PFSK-1 (cell line): ENCODE data around the gene HIF1A.

Experiments used
- FOXP2 ChIP-seq: optimal IDR thresholded peaks from 2 replicates; pipeline ENCODE3; 2011; ENCODE audit warnings: borderline replicate concordance, control low read depth, inconsistent platforms; ENCODE audit not compliant: insufficient read depth; ENCODE audit errors: extremely low read length, extremely low read depth
- POLR2AphosphoS5 ChIP-seq: IDR thresholded peaks from 2 replicates; pipeline ENCODE4 v1.6.1; 2012; ENCODE audit warnings: low read depth, mild to moderate bottlenecking, control low read depth, low read length, moderate library complexity
- SIN3A ChIP-seq: IDR thresholded peaks from 2 replicates; pipeline ENCODE4 v1.6.1; 2012; ENCODE audit warnings: mild to moderate bottlenecking, low read length, moderate library complexity, borderline replicate concordance; ENCODE audit not compliant: insufficient read depth
- TAF1 ChIP-seq: IDR thresholded peaks from 2 replicates; pipeline ENCODE4 v1.6.1; 2012; ENCODE audit warnings: low read length, control low read depth, borderline replicate concordance; ENCODE audit not compliant: insufficient read depth
- TF ChIP-seq, protein P1 (sequence below), 2 experiments: IDR thresholded peaks; 2 replicates each; pipeline versions ENCODE4 v1.6.1 to v1.8.0; 2011 to 2012; ENCODE audit warnings: low read depth in 2 of 2, low read length in 2 of 2, control low read depth in 1 of 2, inconsistent platforms in 1 of 2, mild to moderate bottlenecking in 1 of 2, moderate library complexity in 1 of 2; ENCODE audit not compliant: insufficient read depth in 1 of 2

Gene HIF1A

GRCh38 chr14:61749264-61749663 is 54.0 kb downstream of the HIF1A start:
- TF ChIP-seq SIN3A (no peak), FOXP2 (no peak), POLR2AphosphoS5 (no peak), TAF1 (no peak)
- TF ChIP-seq, protein P1, sequence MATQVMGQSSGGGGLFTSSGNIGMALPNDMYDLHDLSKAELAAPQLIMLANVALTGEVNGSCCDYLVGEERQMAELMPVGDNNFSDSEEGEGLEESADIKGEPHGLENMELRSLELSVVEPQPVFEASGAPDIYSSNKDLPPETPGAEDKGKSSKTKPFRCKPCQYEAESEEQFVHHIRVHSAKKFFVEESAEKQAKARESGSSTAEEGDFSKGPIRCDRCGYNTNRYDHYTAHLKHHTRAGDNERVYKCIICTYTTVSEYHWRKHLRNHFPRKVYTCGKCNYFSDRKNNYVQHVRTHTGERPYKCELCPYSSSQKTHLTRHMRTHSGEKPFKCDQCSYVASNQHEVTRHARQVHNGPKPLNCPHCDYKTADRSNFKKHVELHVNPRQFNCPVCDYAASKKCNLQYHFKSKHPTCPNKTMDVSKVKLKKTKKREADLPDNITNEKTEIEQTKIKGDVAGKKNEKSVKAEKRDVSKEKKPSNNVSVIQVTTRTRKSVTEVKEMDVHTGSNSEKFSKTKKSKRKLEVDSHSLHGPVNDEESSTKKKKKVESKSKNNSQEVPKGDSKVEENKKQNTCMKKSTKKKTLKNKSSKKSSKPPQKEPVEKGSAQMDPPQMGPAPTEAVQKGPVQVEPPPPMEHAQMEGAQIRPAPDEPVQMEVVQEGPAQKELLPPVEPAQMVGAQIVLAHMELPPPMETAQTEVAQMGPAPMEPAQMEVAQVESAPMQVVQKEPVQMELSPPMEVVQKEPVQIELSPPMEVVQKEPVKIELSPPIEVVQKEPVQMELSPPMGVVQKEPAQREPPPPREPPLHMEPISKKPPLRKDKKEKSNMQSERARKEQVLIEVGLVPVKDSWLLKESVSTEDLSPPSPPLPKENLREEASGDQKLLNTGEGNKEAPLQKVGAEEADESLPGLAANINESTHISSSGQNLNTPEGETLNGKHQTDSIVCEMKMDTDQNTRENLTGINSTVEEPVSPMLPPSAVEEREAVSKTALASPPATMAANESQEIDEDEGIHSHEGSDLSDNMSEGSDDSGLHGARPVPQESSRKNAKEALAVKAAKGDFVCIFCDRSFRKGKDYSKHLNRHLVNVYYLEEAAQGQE (IDR thresholded peaks at IDR 0.05; ENCODE audit: insufficient read depth in 1 of 2, low read depth in 2 of 2, low read length in 2 of 2), result no peak

DNA sequence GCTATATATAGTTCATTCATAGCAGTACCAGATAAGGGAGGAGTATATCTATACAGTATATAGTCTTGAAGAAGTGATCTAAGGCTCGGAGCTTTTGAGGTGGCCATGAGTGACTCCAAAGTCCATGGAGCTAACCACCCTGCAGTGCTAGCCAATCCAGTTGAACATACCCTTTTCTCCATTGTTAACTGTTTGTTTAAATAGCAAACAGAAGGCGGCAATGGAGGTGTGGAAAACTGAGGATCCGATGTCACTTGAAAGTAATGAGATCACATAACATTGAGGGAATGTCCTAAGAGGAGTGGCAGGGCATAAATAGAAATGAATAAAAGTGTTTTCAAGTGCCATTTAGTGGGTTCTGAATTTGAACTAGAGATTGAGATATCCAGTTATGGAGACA is 54.6 kb downstream of the HIF1A start:
- no peak for TF ChIP-seq FOXP2
- no peak for TF ChIP-seq POLR2AphosphoS5
- TF ChIP-seq, protein P1 (IDR thresholded peaks at IDR 0.05; ENCODE audit: insufficient read depth in 1 of 2, low read depth in 2 of 2, low read length in 2 of 2), result no peak
- no peak for TF ChIP-seq SIN3A
- TF ChIP-seq TAF1, result no peak

DNA sequence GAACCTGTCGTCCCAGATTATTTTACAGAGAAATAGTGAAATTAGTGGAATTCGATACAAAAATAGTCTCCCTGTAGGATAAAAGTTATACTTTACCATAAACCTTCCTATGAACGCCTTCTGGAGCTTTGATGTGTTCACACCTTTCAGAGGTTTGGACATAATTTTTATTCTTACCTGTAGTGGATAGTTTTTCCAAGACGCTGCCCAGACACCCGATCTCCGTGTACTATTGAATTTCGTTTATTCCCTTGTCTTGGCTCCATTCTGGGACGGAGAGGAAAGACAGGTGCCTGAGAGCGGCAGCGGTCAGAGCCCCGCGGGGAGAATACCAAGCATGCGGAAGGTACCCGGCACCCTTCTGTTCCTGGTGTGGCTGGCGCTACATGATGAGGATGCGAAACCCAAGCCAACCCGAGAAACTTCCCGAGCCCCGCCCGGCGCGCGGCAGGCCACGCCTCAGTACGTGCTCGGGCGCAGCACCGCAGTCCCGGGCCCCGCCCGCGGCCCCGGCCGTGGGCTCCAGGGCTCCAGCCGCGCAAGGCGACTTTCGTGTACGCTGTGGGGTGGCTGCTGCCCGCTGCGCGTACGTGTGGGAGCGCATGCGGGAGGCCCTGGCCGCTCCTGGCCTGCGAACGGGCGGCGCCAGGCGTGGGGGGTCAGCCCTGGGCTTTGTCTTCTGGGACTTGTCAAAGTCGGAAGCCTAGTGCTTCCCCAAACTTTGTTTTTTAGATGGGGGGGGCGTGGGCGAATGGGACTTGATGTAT is 55.6 kb downstream of the HIF1A start:
- TF ChIP-seq POLR2AphosphoS5 (no peak), TAF1 (no peak)
- TF ChIP-seq, protein P1 (IDR thresholded peaks at IDR 0.05; ENCODE audit: insufficient read depth in 1 of 2, low read depth in 2 of 2, low read length in 2 of 2), result no peak

DNA sequence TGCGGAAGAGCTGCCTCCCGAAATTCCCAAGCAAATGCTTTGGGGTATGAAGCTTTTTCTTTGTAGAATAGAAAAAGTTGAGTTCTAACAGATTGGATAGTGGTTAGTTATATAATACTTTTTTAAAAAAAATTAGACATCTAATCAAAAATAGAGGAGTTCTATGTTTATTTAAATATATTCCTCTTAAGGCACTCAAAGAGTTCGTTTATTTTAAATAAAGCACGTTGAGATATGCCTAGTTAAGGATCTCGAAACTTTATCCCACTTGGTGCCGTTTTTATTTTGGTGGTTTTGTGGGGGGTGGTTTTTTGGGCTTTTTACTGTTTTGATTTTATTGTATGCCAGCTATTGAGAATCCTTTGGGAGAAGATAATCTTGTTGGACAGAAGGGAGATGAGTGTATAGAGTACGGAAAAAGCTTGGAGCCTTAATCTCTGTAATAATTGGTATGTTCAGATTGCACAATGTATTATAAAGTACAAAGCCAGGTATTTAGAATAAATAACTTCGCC is 56.2 kb downstream of the HIF1A start:
- TF ChIP-seq, protein P1 (IDR thresholded peaks at IDR 0.05; ENCODE audit: insufficient read depth in 1 of 2, low read depth in 2 of 2, low read length in 2 of 2), result no peak
- no peak for TF ChIP-seq FOXP2
- TF ChIP-seq POLR2AphosphoS5, result no peak
- no peak for TF ChIP-seq TAF1
- no peak for TF ChIP-seq SIN3A

- no peak for TF ChIP-seq FOXP2
- no peak for TF ChIP-seq SIN3A
- TF ChIP-seq POLR2AphosphoS5, result no peak
- TF ChIP-seq, protein P1 (IDR thresholded peaks at IDR 0.05; ENCODE audit: insufficient read depth in 1 of 2, low read depth in 2 of 2, low read length in 2 of 2), result no peak
- TF ChIP-seq TAF1, result no peak
These were observed 57.3 kb downstream of the HIF1A start for GRCh38 chr14:61752626-61753025.
